GM20000 (cell line): ENCODE data around the gene DCUN1D2.
"Not testable (repeated sequence)": the region's sequence is repeated elsewhere in the genome, so short reads cannot be mapped to it uniquely, and the experiment has no call there.

Source experiments
- DNase-seq: peaks from one replicate; pipeline ENCODE4 v3.0.0; 2012; ENCODE audit warnings: low spot score
- CTCF ChIP-seq: IDR thresholded peaks from 2 replicates; pipeline ENCODE4 v1.5.1; 2012; ENCODE audit warnings: mild to moderate bottlenecking, control low read depth; ENCODE audit errors: extremely low read depth, missing control alignments

The DCUN1D2 gene

GRCh38 chr13:113454936-113455335 is 35.6 kb downstream of the DCUN1D2 start:
- no peak for DNase-seq
- TF ChIP-seq CTCF, result no peak

DNA sequence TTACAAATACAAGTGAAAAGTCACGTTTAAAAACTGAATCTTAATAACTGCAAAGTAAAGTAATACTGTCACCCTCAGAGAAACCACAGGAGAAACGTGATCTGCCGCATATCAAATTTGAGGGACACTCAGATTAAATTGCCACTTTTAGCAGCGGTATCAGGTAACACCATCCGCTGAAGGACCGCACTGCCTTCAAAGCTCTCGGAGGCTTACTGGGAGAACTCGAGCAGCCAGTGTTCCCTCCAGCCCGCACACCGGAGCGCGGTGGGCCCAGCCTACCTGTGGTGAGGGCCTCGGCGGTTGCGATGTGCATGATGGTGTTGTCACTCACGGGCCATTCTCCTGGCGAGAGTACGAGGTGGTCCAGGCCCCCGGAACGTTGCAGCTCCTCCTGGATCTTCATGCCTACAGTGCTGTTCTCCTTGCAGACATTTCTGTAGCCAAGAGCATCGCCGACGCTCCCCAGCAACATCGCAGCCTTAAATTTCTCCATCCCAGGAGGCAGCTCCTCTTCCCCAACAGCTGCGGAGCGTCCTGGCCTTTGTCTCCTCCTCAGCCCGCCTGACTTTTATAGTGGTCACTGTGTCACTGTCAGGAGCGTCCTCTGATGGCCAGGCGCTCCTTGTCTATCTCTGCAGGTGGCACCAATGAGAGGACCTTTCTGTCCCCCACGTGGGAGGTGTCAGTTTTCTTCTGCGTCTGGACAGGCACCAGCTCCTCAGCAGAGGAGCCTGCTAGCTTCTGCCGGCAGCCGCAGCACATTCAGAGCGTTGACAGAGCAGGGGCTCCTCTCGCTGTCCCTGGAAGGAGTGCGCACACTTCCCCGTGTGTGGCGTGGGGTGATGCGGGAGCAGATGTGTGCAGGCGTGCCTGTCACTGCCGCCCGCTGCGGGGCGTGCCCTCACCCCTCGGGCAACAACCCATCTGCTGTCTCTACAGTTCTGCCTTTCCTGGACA is 37.3 kb downstream of the DCUN1D2 start, which contains the start of gene ADPRHL1:
Gene ADPRHL1 (minus strand): TSS at position 547 of the 960 bp plus-strand sequence. CDS start 51 bp downstream, at position 496.
- no peak for TF ChIP-seq CTCF
- no peak for DNase-seq

- DNase-seq, result no peak
- TF ChIP-seq CTCF, result no peak
Observed at GRCh38 chr13:113452466-113452865, 38.0 kb downstream of the DCUN1D2 start.

DNA sequence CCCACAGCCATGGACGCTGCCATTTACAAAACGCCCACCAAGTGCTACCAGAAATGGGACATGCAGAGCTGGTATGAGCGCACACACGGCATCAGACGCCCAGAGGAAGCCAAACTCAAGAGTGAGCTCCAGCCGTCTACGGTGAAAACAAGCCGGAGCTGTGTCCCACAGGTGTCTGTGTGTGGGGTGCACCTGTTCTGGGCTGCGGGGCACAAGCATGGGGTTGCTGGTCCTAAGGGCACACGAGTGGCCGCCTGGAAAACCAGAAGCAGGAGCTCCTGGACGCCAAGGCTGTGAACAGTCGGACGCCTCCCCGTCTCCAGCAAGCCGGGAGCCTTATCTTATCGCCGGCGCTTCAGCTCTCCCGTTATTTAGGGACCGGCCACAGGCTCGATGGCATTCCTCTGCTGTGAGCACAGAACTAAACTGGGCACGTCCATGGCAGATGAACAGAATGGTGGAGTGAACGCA is 38.5 kb downstream of the DCUN1D2 start:
- DNase-seq, result no peak
- TF ChIP-seq CTCF, result no peak

DNA sequence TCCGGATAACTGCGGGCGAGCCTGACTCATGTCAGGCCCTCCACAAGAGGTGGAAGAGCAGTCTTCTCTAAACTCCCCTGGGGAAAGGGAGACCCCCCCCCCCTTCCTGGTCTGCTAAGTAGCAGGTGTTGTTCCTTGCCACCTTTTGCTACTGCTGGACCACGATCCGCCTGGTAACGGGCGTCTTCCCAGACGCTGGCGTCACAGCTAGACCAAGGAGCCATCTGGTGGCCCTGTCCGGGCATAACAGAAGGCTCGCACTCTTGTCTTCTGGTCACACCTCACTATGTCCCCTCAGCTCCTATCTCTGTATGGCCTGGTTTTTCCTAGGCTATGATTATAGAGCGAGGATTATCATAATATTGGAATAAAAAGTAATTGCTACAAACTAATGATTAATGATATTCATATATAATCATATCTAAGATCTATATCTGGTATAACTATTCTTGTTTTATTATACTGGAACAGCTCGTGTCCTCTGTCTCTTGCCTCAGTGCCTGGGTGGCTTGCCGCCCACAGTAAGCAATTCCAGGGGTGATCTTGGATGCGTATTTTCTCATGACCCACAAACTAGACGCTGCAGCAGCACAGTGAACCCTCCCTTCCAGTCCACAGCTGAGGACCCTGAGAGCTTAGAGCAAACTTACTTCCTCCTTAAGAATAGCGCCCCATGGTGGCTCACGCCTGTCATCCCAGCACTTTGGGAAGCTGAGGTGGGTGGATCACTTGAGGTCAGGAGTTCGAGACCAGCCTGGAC is 39.5 kb downstream of the DCUN1D2 start:
- DNase-seq, result not testable (repeated sequence)

- DNase-seq, result not testable (repeated sequence)
Observed at GRCh38 chr13:113450348-113450744, 40.2 kb downstream of the DCUN1D2 start.

- no peak for TF ChIP-seq CTCF
- no peak for DNase-seq
Observed at GRCh38 chr13:113449693-113450347, 40.7 kb downstream of the DCUN1D2 start.
